ENCODE results near the gene RBM47.
A peak's percentile ranks its signal among the peaks of the same experiment; 100 is the strongest.

The RBM47 gene

DNA sequence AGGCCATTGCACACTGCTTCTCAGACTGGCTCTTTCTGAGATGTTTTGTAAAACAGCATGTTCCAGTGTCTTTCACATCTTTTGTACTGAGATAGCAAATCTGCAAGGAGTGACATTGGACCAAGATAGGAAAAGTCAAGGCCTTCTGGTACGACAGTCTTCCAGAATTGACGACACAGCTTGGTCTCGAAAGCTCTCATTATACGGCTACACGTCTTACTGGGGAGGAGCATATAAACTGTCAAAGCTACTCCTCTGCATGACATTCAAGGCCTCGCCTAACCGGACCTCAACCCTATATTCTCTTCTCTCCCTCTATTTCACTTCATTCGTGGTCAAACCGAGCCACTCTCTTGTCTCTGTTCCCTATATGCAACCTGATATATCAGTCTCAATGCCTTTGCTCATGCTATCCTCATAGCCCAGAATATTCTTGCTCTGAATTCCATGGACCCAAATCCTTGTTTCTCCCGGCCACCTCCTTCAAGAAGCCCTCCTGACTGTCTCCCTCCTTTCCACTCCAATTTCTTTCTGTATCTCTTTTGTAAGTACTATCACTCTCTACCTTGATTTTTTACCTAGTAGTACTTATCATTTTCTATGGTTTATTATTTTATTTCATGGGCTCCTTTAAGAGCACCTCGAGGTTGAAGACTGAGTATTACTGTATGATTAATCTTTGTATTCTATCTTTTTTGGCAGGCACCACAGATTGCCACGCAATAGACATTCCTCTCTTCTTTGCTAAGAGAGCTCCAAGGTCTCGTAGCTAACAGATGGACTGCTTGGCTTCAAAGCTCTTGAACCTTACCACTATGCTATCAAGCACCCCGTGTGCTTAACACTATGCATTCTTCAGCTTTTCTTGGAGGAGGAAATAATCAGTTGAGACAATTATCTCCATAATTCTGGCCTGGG is 35.1 kb downstream of the RBM47 start:
- TF ChIP-seq CTCF (conservative IDR thresholded peaks at IDR 0.05; ENCODE audit: control insufficient read depth, insufficient read depth, low read depth, low read length): no peak
- no peak overlapping the region for H3K4me3 ChIP-seq (ENCODE audit: control insufficient read depth, low read depth, low read length)
- DNase-seq (ENCODE audit: low read depth): peak; percentile 80

DNA sequence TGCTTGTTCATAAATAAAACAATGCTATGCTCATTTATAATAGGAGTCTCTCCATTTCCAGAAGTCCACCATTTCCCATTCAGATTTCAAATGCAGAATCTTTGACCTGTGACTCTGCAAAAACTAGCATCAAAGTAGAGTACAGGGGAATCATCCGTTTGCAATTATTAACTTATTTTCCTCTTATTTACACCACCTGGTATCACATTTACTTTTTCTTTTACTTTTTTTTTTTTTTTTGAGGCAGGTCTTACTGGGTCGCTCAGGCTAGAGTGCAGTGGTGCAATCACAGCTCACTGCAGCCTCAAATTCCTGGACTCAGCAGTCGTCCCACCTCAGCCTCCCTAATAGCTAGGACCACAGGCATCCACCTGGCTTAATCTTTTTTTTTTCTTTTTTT is 37.6 kb downstream of the RBM47 start:
- H3K4me3 ChIP-seq (ENCODE audit: control insufficient read depth, low read depth, low read length): no peak overlapping the region
- no peak for DNase-seq (ENCODE audit: low read depth)
- no peak for TF ChIP-seq CTCF (conservative IDR thresholded peaks at IDR 0.05; ENCODE audit: control insufficient read depth, insufficient read depth, low read depth, low read length)

- DNase-seq (ENCODE audit: low read depth): peak; percentile 66
- no peak for TF ChIP-seq CTCF (conservative IDR thresholded peaks at IDR 0.05; ENCODE audit: control insufficient read depth, insufficient read depth, low read depth, low read length)
- no peak overlapping the region for H3K4me3 ChIP-seq (ENCODE audit: control insufficient read depth, low read depth, low read length)
Measured at GRCh38 chr4:40587826-40588225, 41.8 kb downstream of the RBM47 start.

DNA sequence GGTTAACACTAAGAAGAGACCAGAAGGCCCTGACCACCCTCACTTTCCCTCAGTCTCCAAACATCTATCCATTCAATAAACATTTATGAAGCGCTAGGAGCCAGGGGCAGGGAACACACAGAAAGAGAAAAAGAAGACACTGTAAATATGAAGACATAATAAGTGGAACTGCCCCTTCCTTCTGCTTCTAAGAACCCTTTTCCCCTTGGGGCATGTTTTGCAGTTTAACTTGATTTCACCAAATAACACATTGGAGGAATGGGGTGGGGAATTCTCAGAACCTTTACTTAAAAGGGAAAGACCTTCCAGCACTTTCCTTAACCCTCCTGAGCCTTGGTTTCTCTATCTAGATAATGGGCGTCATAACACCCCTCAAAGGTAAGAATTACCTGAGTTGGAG is 42.3 kb downstream of the RBM47 start:
- TF ChIP-seq CTCF (conservative IDR thresholded peaks at IDR 0.05; ENCODE audit: control insufficient read depth, insufficient read depth, low read depth, low read length): no peak
- no peak overlapping the region for H3K4me3 ChIP-seq (ENCODE audit: control insufficient read depth, low read depth, low read length)
- no peak for DNase-seq (ENCODE audit: low read depth)

GRCh38 chr4:40586729-40587128 is 42.9 kb downstream of the RBM47 start:
- TF ChIP-seq CTCF (conservative IDR thresholded peaks at IDR 0.05; ENCODE audit: control insufficient read depth, insufficient read depth, low read depth, low read length): no peak
- DNase-seq (ENCODE audit: low read depth): no peak
- no peak overlapping the region for H3K4me3 ChIP-seq (ENCODE audit: control insufficient read depth, low read depth, low read length)

DNA sequence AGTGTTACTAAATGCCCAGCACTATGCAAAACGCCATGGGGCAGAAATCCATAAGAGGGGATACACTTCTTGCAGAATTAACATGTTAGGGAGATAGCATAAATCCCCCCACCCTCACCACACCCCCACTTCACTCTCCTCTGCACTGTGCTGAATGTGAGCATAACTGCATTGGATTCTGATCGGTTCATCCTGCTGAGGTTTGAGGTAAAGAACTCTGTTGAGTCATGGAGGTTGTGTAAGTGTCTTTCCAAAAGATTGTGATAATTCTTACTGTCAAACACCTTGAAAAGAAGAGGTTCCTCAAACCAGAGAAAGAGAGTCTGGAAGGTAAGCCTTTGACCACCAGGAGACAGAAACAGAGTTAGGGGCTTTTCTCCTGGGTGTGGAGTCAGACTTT is 43.6 kb downstream of the RBM47 start:
- no peak for TF ChIP-seq CTCF (conservative IDR thresholded peaks at IDR 0.05; ENCODE audit: control insufficient read depth, insufficient read depth, low read depth, low read length)
- H3K4me3 ChIP-seq (ENCODE audit: control insufficient read depth, low read depth, low read length): no peak overlapping the region
- DNase-seq (ENCODE audit: low read depth): peak; percentile 32

Data from fibroblast of mammary gland (primary cell).